ENCODE results near the gene PCDHA8.
"Not testable (repeated sequence)": the region's sequence is repeated elsewhere in the genome, so short reads cannot be mapped to it uniquely, and the experiment has no call there.

Gene PCDHA8

DNA sequence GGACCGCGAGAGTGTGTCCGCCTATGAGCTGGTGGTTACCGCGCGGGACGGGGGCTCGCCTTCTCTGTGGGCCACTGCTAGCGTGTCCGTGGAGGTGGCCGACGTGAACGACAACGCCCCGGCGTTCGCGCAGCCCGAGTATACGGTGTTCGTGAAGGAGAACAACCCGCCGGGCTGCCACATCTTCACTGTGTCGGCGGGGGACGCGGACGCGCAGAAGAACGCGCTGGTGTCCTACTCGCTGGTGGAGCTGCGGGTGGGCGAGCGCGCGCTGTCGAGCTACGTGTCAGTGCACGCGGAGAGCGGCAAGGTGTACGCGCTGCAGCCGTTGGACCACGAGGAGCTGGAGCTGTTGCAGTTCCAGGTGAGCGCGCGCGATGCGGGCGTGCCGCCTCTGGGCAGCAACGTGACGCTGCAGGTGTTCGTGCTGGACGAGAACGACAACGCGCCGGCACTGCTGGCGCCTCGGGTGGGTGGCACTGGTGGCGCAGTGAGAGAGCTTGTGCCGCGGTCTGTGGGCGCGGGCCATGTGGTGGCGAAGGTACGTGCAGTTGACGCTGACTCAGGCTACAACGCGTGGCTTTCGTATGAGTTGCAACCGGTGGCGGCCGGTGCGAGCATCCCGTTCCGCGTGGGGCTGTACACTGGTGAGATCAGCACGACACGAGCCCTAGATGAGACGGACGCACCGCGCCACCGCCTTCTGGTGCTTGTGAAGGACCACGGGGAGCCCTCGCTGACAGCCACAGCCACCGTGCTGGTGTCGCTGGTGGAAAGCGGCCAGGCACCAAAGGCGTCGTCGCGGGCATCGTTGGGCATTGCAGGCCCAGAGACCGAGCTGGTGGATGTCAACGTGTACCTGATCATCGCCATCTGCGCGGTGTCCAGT is 5.1 kb upstream of the PCDHA8 start:
- DNase-seq (ENCODE audit: low read depth): no peak
- TF ChIP-seq CTCF (IDR thresholded peaks at IDR 0.05; ENCODE audit: control insufficient read depth, insufficient read depth, low read depth, low read length, missing control alignments): no peak
- no peak overlapping the region for H3K4me3 ChIP-seq (ENCODE audit: control insufficient read depth, low read depth, low read length)

DNA sequence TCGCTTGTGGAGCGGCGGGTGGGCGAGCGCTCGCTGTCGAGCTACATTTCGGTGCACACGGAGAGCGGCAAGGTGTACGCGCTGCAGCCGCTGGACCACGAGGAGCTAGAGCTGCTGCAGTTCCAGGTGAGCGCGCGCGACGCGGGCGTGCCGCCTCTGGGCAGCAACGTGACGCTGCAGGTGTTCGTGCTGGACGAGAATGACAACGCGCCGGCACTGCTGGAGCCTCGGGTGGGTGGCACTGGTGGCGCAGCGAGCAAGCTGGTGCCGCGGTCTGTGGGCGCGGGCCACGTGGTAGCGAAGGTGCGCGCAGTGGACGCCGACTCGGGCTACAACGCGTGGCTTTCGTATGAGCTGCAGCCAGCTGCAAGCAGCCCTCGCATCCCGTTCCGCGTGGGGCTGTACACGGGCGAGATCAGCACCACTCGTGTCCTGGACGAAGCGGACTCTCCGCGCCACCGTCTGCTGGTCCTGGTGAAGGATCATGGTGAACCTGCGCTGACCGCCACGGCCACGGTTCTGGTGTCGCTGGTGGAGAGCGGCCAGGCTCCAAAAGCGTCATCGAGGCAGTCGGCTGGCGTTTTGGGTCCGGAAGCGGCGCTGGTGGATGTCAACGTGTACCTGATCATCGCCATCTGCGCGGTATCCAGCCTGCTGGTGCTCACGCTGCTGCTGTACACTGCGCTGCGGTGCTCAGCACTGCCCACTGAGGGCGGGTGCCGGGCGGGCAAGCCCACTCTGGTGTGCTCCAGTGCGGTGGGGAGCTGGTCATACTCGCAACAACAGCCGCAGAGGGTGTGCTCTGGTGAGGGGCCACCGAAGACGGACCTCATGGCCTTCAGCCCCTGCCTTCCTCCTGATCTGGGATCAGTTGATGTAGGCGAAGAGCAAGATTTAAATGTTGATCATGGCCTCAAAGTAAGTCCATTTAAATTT is 2.1 kb downstream of the PCDHA8 start:
- DNase-seq (ENCODE audit: low read depth): no peak
- TF ChIP-seq CTCF (IDR thresholded peaks at IDR 0.05; ENCODE audit: control insufficient read depth, insufficient read depth, low read depth, low read length, missing control alignments): no peak
- H3K4me3 ChIP-seq (ENCODE audit: control insufficient read depth, low read depth, low read length): no peak overlapping the region

- not testable (repeated sequence) for DNase-seq (ENCODE audit: low read depth)
- TF ChIP-seq CTCF (IDR thresholded peaks at IDR 0.05; ENCODE audit: control insufficient read depth, insufficient read depth, low read depth, low read length, missing control alignments): peak; percentile 8
- peak within 1 kb of the TSS; percentile 19 for H3K4me3 ChIP-seq (ENCODE audit: control insufficient read depth, low read depth, low read length)
These were observed 7.4 kb downstream of the PCDHA8 start, which contains the start of gene PCDHA9 for GRCh38 chr5:140848139-140849102. Gene PCDHA9 (plus strand): TSS chr5:140848382. CDS start chr5:140848496, 114 bp downstream.

DNA sequence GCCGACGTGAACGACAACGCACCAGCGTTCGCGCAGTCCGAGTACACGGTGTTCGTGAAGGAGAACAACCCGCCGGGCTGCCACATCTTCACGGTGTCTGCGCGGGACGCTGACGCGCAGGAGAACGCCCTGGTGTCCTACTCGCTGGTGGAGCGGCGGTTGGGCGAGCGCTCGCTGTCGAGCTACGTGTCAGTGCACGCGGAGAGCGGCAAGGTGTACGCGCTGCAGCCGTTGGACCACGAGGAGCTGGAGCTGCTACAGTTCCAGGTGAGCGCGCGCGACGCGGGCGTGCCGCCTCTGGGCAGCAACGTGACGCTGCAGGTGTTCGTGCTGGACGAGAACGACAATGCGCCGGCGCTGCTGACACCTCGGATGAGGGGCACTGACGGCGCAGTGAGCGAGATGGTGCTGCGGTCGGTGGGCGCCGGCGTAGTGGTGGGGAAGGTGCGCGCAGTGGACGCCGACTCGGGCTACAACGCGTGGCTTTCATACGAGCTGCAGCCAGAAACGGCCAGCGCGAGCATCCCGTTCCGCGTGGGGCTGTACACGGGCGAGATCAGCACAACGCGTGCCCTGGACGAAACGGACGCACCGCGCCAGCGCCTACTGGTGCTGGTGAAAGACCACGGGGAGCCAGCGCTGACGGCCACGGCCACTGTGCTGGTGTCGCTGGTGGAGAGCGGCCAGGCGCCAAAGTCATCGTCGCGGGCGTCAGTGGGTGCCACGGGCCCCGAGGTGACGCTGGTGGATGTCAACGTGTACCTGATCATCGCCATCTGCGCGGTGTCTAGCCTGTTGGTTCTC is 9.0 kb downstream of the PCDHA8 start:
- not testable (repeated sequence) for DNase-seq (ENCODE audit: low read depth); H3K4me3 ChIP-seq (ENCODE audit: control insufficient read depth, low read depth, low read length)

- H3K4me3 ChIP-seq (ENCODE audit: control insufficient read depth, low read depth, low read length): peak within 1 kb of the TSS; percentile 28
- no peak for DNase-seq (ENCODE audit: low read depth)
- TF ChIP-seq CTCF (IDR thresholded peaks at IDR 0.05; ENCODE audit: control insufficient read depth, insufficient read depth, low read depth, low read length, missing control alignments): peak; percentile 33
These were observed 15.0 kb downstream of the PCDHA8 start, which contains the start of gene PCDHA10 for GRCh38 chr5:140855772-140856674. Gene PCDHA10 (plus strand): TSS chr5:140855897. CDS start chr5:140856049, 152 bp downstream.

All from AG09309 (cell line).